ENCODE measurements around the gene GOLIM4. TPM values are rescaled to one million over a fixed set of nuclear protein-coding genes. Genes with fewer than 3 reads are reported as not detected.
"Not testable (repeated sequence)": the region's sequence is repeated elsewhere in the genome, so short reads cannot be mapped to it uniquely, and the experiment has no call there.

The GOLIM4 gene
- total and polyA plus RNA-seq, 2 donors (not counting 1 experiment from before 2014, with no cell fraction given): 46.2 to 77.3 TPM

- Histone ChIP-seq H3K36me3 (ENCODE audit: control insufficient read depth, insufficient read depth, low read length) (peaks cover 9% of the 10 kb centered on the region), H3K9ac (ENCODE audit: insufficient read depth, low read length) (no peak overlapping the region), H2AFZ (ENCODE audit: low read length) (no peak overlapping the region), H3K4me3 (replicated peaks in 1 of 4; ENCODE audit: control extremely low read depth in 1 of 4, insufficient read depth in 1 of 4, low read depth in 3 of 4, low read length in 4 of 4) (no peak overlapping the region), H4K20me1 (ENCODE audit: control insufficient read depth, extremely low read depth, insufficient read depth, low read length) (no peaks in the 10 kb centered on the region), H3K4me2 (ENCODE audit: extremely low read depth, insufficient read depth, low read length) (peak overlapping the region; percentile 36), H3K27ac (ENCODE audit: insufficient read depth, low read length) (peak overlapping the region; percentile 91), H3K27me3 (ENCODE audit: control insufficient read depth, insufficient read depth, low read length) (no peaks in the 10 kb centered on the region), H3K79me2 (ENCODE audit: control insufficient read depth, insufficient read depth, low read length) (no peaks in the 10 kb centered on the region), H3K4me1 (ENCODE audit: control insufficient read depth, extremely low read depth, insufficient read depth, low read length) (peaks cover 9% of the 10 kb centered on the region), H3K9me3 (ENCODE audit: control insufficient read depth, insufficient read depth, low read depth, low read length) (no peaks in the 10 kb centered on the region)
- peak; percentile 17 to 61 for DNase-seq (ENCODE audit: low read depth in 2 of 2)
- TF ChIP-seq EZH2 (IDR thresholded peaks at IDR 0.05; ENCODE audit: low read length, missing control alignments): no peak
- TF ChIP-seq CTCF (conservative IDR thresholded peaks at IDR 0.05 in 1 of 2, IDR thresholded peaks at IDR 0.05 in 1 of 2; ENCODE audit: low read depth in 1 of 2, low read length in 2 of 2): no peak
These were observed 70.6 kb downstream of the GOLIM4 start for GRCh38 chr3:168025076-168025475.

- TF ChIP-seq CTCF (conservative IDR thresholded peaks at IDR 0.05 in 1 of 2, IDR thresholded peaks at IDR 0.05 in 1 of 2; ENCODE audit: low read depth in 1 of 2, low read length in 2 of 2): no peak
These were observed 71.2 kb downstream of the GOLIM4 start for GRCh38 chr3:168024537-168024941.

GRCh38 chr3:168021737-168022450 lies 73.8 kb downstream of the GOLIM4 start:
- Histone ChIP-seq H2AFZ (ENCODE audit: low read length) (no peak overlapping the region), H3K9ac (ENCODE audit: insufficient read depth, low read length) (no peak overlapping the region), H3K27ac (ENCODE audit: insufficient read depth, low read length) (no peak overlapping the region), H3K79me2 (ENCODE audit: control insufficient read depth, insufficient read depth, low read length) (no peaks in the 10 kb centered on the region), H4K20me1 (ENCODE audit: control insufficient read depth, extremely low read depth, insufficient read depth, low read length) (no peaks in the 10 kb centered on the region), H3K4me1 (ENCODE audit: control insufficient read depth, extremely low read depth, insufficient read depth, low read length) (peaks cover 9% of the 10 kb centered on the region), H3K9me3 (ENCODE audit: control insufficient read depth, insufficient read depth, low read depth, low read length) (no peaks in the 10 kb centered on the region), H3K36me3 (ENCODE audit: control insufficient read depth, insufficient read depth, low read length) (peaks cover 9% of the 10 kb centered on the region), H3K4me3 (replicated peaks in 1 of 4; ENCODE audit: control extremely low read depth in 1 of 4, insufficient read depth in 1 of 4, low read depth in 3 of 4, low read length in 4 of 4) (no peak overlapping the region), H3K27me3 (ENCODE audit: control insufficient read depth, insufficient read depth, low read length) (no peaks in the 10 kb centered on the region), H3K4me2 (ENCODE audit: extremely low read depth, insufficient read depth, low read length) (no peak overlapping the region)
- DNase-seq (ENCODE audit: low read depth in 2 of 2): no peak
- TF ChIP-seq EZH2 (IDR thresholded peaks at IDR 0.05; ENCODE audit: low read length, missing control alignments) (no peak), CTCF (conservative IDR thresholded peaks at IDR 0.05 in 1 of 2, IDR thresholded peaks at IDR 0.05 in 1 of 2; ENCODE audit: low read depth in 1 of 2, low read length in 2 of 2) (no peak)

More at GRCh38 chr3:168024537-168024941, 71.2 kb downstream of the GOLIM4 start:
- peaks cover 9% of the 10 kb centered on the region for H3K4me1 ChIP-seq (ENCODE audit: control insufficient read depth, extremely low read depth, insufficient read depth, low read length)
- H3K79me2 ChIP-seq (ENCODE audit: control insufficient read depth, insufficient read depth, low read length): no peaks in the 10 kb centered on the region
- H3K9me3 ChIP-seq (ENCODE audit: control insufficient read depth, insufficient read depth, low read depth, low read length): no peaks in the 10 kb centered on the region
- H3K4me2 ChIP-seq (ENCODE audit: extremely low read depth, insufficient read depth, low read length): no peak overlapping the region
- no peak overlapping the region for H3K9ac ChIP-seq (ENCODE audit: insufficient read depth, low read length)
- peak; percentile 91 to 95 for DNase-seq (ENCODE audit: low read depth in 2 of 2)
- no peak overlapping the region for H3K4me3 ChIP-seq (replicated peaks in 1 of 4; ENCODE audit: control extremely low read depth in 1 of 4, insufficient read depth in 1 of 4, low read depth in 3 of 4, low read length in 4 of 4)
- H4K20me1 ChIP-seq (ENCODE audit: control insufficient read depth, extremely low read depth, insufficient read depth, low read length): no peaks in the 10 kb centered on the region
- H3K36me3 ChIP-seq (ENCODE audit: control insufficient read depth, insufficient read depth, low read length): peaks cover 9% of the 10 kb centered on the region
- H2AFZ ChIP-seq (ENCODE audit: low read length): peak overlapping the region; percentile 45
- H3K27me3 ChIP-seq (ENCODE audit: control insufficient read depth, insufficient read depth, low read length): no peaks in the 10 kb centered on the region
- peak overlapping the region; percentile 91 for H3K27ac ChIP-seq (ENCODE audit: insufficient read depth, low read length)

GRCh38 chr3:168011280-168011679 lies 84.4 kb downstream of the GOLIM4 start:
- not testable (repeated sequence) for H3K9ac ChIP-seq (ENCODE audit: insufficient read depth, low read length); H3K4me2 ChIP-seq (ENCODE audit: extremely low read depth, insufficient read depth, low read length); H3K27ac ChIP-seq (ENCODE audit: insufficient read depth, low read length); H4K20me1 ChIP-seq (ENCODE audit: control insufficient read depth, extremely low read depth, insufficient read depth, low read length); H3K36me3 ChIP-seq (ENCODE audit: control insufficient read depth, insufficient read depth, low read length); H3K79me2 ChIP-seq (ENCODE audit: control insufficient read depth, insufficient read depth, low read length); H3K4me1 ChIP-seq (ENCODE audit: control insufficient read depth, extremely low read depth, insufficient read depth, low read length); H3K27me3 ChIP-seq (ENCODE audit: control insufficient read depth, insufficient read depth, low read length); H3K4me3 ChIP-seq (replicated peaks in 1 of 4; ENCODE audit: control extremely low read depth in 1 of 4, insufficient read depth in 1 of 4, low read depth in 3 of 4, low read length in 4 of 4); H2AFZ ChIP-seq (ENCODE audit: low read length); DNase-seq (ENCODE audit: low read depth in 2 of 2); H3K9me3 ChIP-seq (ENCODE audit: control insufficient read depth, insufficient read depth, low read depth, low read length)
